HG02588 (cell line): ENCODE data around the gene NRL.
"Not testable (repeated sequence)": the region's sequence is repeated elsewhere in the genome, so short reads cannot be mapped to it uniquely, and the experiment has no call there.

Experiments
- ATAC-seq: cut with Tn5 transposase; IDR thresholded peaks from one replicate; pipeline ENCODE4 v1.9.1; 2021; ENCODE audit warnings: mild to moderate bottlenecking, moderate library complexity; ENCODE audit not compliant: unreplicated experiment

The NRL gene

GRCh38 chr14:24054646-24055045, 60.1 kb downstream of the NRL start:
- ATAC-seq, result no peak

DNA sequence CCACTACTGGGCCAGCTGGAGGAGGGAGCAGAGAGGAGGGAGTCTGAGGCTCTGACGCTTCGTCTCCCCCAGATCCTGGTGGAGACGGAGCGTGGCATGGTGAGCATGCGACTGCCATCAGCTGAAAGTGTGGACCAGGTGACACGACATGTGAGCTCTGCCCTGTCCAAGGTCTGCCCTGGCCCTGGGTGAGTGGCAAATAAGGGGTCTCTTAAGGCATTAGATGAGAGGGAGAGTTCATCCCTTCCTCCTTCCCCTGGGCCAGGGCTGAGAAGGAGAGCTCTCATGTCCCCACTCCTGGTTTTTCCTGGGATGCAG, 60.5 kb downstream of the NRL start:
- ATAC-seq, result no peak

DNA sequence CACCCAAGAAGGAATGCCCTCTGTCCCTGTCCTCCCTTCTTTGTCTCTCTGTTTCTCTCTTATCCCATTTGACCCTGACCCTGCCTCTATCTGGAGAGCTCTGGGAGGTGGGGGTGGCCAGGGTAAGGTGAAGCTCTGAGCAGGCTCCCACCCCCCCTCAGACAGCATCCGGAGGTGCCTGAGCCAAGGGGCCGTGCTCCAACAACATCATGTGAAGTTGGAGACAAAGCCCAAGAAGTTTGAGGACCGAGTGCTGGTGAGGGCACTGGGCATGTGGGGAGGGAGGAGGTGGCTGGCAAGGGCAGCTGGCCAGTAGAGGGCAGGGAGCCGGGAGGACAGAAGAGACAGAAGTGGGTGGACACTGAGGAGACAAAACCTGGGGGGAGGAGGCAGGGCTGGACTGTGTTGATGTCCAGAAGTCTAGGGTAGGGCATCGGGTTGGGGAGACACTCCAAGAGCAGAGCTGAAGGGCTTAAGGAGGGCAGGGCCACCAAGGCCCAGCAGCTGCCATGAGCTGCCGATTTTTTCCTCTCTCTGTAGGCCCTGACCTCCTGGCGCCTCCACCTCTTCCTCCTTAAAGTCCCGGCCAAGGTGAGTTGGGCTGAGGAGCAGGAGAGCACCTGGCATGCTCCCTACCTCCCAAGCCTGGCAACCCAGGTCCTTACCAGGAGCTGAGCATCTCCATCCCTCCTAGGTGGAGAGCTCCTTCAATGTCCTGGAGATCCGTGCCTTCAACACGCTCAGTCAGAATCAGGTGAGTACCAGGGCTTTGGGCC, 61.0 kb downstream of the NRL start:
- ATAC-seq, result no peak

DNA sequence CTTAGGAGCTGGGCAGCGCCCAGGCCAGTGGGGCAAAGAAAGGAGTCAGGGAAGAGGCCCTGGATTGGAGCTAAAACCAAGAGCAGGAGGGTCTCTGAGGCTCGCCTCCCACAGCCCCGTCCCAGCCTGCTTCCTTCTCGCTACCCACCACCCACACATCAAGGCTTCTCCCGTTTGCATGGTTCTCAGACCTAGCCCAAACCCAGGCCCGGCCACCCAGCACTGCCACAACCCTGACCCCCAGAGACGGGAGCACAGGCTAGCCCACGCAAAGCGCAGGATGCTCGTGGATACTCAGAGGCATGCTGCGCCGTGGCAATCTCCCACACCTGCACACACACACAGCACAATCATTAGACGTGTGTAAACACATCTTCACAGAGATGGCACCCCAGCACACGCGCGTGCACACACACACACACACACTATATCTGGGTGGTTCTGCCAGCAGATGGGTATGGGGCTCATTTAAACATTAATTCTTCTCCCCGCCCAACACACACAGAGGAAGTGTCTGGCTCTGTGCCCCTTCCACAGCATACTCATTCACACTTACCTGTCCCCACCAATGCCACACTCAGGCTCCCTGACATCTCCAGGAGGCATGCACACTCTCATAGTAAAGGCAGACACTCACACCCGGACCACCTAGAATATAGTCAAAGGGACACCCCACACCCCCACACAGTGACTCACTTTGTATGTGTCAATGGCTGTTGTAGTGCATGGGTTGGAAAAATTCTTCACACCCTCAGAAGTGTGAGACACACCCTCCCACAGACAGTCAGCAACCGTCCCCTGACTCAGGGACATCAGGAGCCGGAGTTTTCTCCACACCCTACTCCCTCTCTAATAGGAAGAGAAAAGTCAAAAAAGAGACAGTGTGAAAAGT, 61.8 kb downstream of the NRL start:
- ATAC-seq, result no peak

- ATAC-seq, result peak; percentile 69
Observed at GRCh38 chr14:24051789-24052655, 62.7 kb downstream of the NRL start, which contains the start of gene CARMIL3. Gene CARMIL3, plus strand, starts transcription at chr14:24052009. Its CDS starts 145 bp downstream, at chr14:24052154.

DNA sequence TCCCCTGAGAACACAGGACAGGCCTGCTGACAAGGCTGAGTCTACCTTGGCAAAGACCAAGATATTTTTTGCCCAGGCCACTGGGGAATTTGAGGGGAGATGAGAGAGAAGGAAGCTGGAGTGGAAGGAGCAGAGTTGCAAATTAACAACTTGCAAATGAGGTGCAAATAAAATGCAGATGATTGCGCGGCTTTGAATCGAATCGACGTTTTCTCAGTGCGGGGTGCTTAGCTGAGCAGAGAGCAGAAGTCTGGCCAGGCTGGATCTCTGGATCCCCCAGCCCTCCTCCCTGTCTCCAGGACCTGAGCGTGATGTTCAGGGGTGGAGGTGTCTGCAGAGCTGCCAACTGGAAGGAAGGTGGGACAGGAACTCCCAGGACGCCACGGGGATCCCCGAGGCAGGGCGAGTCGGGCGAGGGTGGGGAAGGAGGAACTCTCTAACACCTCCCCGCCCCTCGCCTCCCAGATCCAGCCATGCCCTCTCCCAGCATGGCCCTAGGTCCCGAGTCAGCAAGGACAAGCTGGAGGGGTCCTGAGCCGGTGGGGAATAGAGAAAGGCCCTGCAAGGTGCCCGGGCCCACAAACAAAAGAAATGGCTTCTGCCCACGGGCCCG, 63.5 kb downstream of the NRL start:
- no peak for ATAC-seq

DNA sequence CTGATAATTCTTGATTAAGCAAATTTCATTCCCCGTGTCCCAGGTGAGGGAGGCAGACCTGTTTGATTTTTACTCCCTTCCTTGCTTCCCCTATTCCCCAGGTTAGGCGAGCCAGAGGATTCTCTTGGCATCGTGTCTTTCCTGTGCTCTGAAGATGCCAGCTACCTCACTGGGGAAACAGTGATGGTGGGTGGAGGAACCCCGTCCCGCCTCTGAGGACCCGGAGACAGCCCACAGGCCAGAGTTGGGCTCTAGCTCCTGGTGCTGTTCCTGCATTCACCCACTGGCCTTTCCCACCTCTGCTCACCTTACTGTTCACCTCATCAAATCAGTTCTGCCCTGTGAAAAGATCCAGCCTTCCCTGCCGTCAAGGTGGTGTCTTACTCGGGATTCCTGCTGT, 64.0 kb downstream of the NRL start:
- not testable (repeated sequence) for ATAC-seq

DNA sequence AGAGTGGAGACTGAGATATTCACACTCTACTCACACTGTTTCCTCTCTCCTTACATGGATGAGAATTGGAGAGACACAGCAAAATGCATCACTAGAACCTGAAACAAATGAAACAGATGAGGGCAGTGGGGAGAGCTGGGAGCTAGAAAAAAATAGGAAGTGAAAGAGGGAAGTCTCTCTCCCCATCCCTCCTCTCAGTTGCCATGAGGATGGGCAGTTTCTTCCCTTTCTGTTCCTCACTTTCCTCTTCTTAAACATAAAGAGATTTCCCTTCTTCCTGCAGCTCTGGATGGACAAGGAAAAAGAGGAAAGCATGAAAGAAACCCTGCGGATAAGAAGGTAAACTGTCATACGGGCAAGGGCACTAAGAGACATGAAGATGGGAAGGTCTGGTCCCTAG, 65.7 kb downstream of the NRL start:
- not testable (repeated sequence) for ATAC-seq

GRCh38 chr14:24042746-24043145, 72.0 kb downstream of the NRL start:
- no peak for ATAC-seq

DNA sequence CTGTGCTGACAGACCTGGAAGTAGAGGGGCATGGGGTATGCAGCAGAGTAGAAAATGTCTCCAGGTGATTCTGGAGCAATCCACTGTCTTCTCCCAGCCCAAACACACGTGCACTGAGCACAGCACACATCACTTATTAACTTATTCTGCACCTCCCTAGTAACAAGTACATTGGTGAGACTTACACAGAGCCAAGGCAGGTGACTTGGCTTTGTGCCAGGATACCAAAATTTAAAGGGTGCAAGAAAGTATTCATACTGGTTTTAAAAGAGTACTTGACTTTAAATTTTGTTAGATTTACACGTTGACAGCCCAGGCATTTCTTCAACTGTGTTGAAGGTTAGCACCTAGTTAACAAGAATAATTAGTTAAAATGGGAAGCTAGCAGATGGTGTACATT, 74.1 kb downstream of the NRL start:
- no peak for ATAC-seq

- no peak for ATAC-seq
Observed at GRCh38 chr14:24038686-24039085, 76.1 kb downstream of the NRL start.

DNA sequence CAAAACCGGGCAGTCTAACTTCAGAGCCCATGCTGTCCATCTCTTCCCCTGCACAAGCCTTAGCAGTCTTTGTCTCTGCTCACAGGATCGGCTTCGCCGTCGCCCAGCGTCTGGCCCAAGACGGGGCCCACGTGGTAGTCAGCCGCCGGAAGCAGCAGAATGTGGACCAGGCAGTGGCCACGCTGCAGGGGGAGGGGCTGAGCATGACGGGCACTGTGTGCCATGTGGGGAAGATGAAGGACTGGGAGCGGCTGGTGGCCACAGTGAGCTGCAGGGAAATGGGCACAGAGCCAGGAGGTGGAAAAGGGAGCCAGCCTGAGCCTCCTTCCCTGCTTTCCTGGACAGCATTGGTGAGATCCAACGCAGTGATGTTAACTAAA, 77.1 kb downstream of the NRL start:
- no peak for ATAC-seq

GRCh38 chr14:24036963-24037657, 77.6 kb downstream of the NRL start:
- not testable (repeated sequence) for ATAC-seq

DNA sequence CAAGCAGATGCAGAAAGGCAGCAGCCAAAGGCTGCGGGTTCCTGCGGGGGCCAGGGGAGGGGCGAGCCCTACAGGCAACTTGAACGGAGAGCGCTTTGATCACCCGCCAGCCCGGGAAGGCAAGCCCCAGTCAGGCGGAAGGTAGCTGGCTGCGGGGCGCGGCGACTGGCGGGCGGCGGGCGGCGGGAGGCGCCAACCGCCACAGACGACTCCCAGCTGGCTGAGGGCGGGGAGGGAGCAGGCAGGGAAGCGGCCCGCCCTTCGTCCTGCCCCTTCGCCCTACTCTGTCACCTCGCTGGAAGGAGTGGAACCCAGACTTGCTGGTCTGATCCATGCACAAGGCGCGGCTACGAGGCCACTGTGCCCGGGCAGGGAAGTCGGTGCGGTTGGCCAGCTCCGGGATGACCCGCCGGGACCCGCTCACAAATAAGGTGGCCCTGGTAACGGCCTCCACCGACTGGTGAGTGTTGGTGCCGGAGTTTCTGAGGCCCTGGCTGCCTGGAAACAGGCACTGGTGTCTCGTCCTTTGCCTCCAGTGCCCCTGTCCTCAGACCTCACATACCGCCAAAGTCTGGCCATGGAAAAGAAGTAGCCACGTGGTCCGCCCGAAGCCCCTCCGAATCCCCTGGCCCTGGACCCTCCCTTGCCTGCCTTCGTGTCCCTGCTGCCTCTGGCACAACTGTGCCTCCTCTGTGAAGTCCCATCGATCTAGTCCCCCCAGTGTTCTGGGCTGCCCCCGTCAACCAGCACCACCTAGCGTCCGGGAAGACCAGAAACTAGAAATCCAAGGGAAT, 78.4 kb downstream of the NRL start:
- peak; percentile 76 for ATAC-seq

- ATAC-seq, result not testable (repeated sequence)
Observed at GRCh38 chr14:24035769-24036168, 79.0 kb downstream of the NRL start.

- ATAC-seq, result no peak
Observed at GRCh38 chr14:24032727-24033418, 81.9 kb downstream of the NRL start.

GRCh38 chr14:24031331-24031730, 83.4 kb downstream of the NRL start:
- ATAC-seq, result not testable (repeated sequence)

- ATAC-seq, result not testable (repeated sequence)
Observed at GRCh38 chr14:24029687-24030086, 85.1 kb downstream of the NRL start.
